CD14-positive monocyte (primary cell): ENCODE data around the gene MPDZ. TPM values are rescaled to one million over a fixed set of nuclear protein-coding genes. Genes with fewer than 3 reads are reported as not detected.

Experiments
- DNase-seq, 3 donors: peaks; one replicate each; pipeline ENCODE4 v3.0.0-alpha.2; 2011 to 2022
- H2AFZ ChIP-seq: 2 replicates; pipeline ENCODE4 v1.6.0; 2012; ENCODE audit warnings: mild to moderate bottlenecking, low read depth, low read length, inconsistent platforms; ENCODE audit not compliant: insufficient read depth, poor library complexity, severe bottlenecking
- H3K27ac ChIP-seq, 2 donors: 1 replicate in 1 of 2; 2 replicates in 1 of 2; pipeline ENCODE4 v1.5.1; 2012 to 2013; ENCODE audit warnings: low read length in 2 of 2, control low read depth in 1 of 2, inconsistent platforms in 1 of 2, low read depth in 1 of 2, mild to moderate bottlenecking in 1 of 2
- H3K27me3 ChIP-seq, 2 donors: one replicate each; pipeline versions ENCODE4 v1.6.0 to v1.6.1; 2011 to 2013; ENCODE audit warnings: low read length in 2 of 2; ENCODE audit not compliant: control insufficient read depth in 2 of 2, insufficient read depth in 2 of 2
- H3K36me3 ChIP-seq, 2 donors: replicated peaks in 1 of 2; 1 replicate in 1 of 2; 2 replicates in 1 of 2; pipeline versions ENCODE4 v1.5.1 to v1.6.1; 2012 to 2013; ENCODE audit warnings: low read length in 2 of 2, control low read depth in 1 of 2, inconsistent platforms in 1 of 2, mild to moderate bottlenecking in 1 of 2; ENCODE audit not compliant: insufficient read depth in 2 of 2, control insufficient read depth in 1 of 2
- H3K4me1 ChIP-seq, 2 donors: 1 replicate in 1 of 2; 2 replicates in 1 of 2; pipeline versions ENCODE4 v1.5.1 to v1.6.1; 2012 to 2013; ENCODE audit warnings: low read length in 2 of 2, control low read depth in 1 of 2, inconsistent platforms in 1 of 2, mild to moderate bottlenecking in 1 of 2, moderate library complexity in 1 of 2; ENCODE audit not compliant: insufficient read depth in 2 of 2, control insufficient read depth in 1 of 2
- H3K4me2 ChIP-seq: replicated peaks from 2 replicates; pipeline ENCODE3; 2012; ENCODE audit warnings: low read length, moderate library complexity, mild to moderate bottlenecking; ENCODE audit not compliant: poor library complexity, severe bottlenecking; ENCODE audit errors: extremely low read depth
- H3K4me3 ChIP-seq, 3 experiments: fragments of 200-600 bp in 1 of 3; sonication (generic) in 1 of 3; replicated peaks in 1 of 3; 1 replicate in 2 of 3; 2 replicates in 1 of 3; pipeline ENCODE4 v1.5.1; 2011 to 2013; ENCODE audit warnings: low read length in 3 of 3, mild to moderate bottlenecking in 3 of 3, control low read depth in 2 of 3, low read depth in 2 of 3, inconsistent platforms in 1 of 3, moderate library complexity in 1 of 3
- H3K79me2 ChIP-seq: 2 replicates; pipeline ENCODE4 v1.6.0; 2012; ENCODE audit warnings: mild to moderate bottlenecking, control low read depth, inconsistent platforms, low read length, moderate library complexity; ENCODE audit not compliant: insufficient read depth
- H3K9ac ChIP-seq: 2 replicates; pipeline ENCODE4 v1.6.0; 2017; ENCODE audit warnings: low read length, mild to moderate bottlenecking; ENCODE audit not compliant: insufficient read depth, poor library complexity, severe bottlenecking
- H3K9me3 ChIP-seq, 2 donors: replicated peaks in 1 of 2; 1 replicate in 1 of 2; 2 replicates in 1 of 2; pipeline versions ENCODE4 v1.5.1 to v1.6.1; 2012 to 2013; ENCODE audit warnings: low read length in 2 of 2, control low read depth in 1 of 2; ENCODE audit not compliant: control insufficient read depth in 1 of 2, insufficient read depth in 1 of 2
- H4K20me1 ChIP-seq: 2 replicates; pipeline ENCODE4 v1.6.0; 2012; ENCODE audit warnings: mild to moderate bottlenecking, low read length, control low read depth, moderate library complexity; ENCODE audit not compliant: insufficient read depth
- H3K27ac Mint-ChIP-seq, 7 donors: one replicate each; pipeline ENCODE4 v1.8.0; 2020; ENCODE audit warnings: mild to moderate bottlenecking in 7 of 7, mixed read lengths in 7 of 7, moderate library complexity in 6 of 7, inconsistent platforms in 2 of 7
- H3K27me3 Mint-ChIP-seq, 3 donors: one replicate each; pipeline ENCODE4 v1.8.0; 2021 to 2022; ENCODE audit warnings: low read depth in 3 of 3, mild to moderate bottlenecking in 3 of 3, mixed read lengths in 3 of 3, moderate library complexity in 3 of 3, inconsistent platforms in 1 of 3
- H3K36me3 Mint-ChIP-seq, 2 donors: one replicate each; pipeline ENCODE4 v1.8.0; 2020; ENCODE audit warnings: mixed read lengths in 2 of 2, inconsistent platforms in 1 of 2, mild to moderate bottlenecking in 1 of 2
- H3K4me1 Mint-ChIP-seq: one replicate; pipeline ENCODE4 v1.8.0; 2020; ENCODE audit warnings: mild to moderate bottlenecking, mixed read lengths
- H3K4me3 Mint-ChIP-seq, 2 donors: one replicate each; pipeline ENCODE4 v1.8.0; 2020; ENCODE audit warnings: mild to moderate bottlenecking in 2 of 2, mixed read lengths in 2 of 2, moderate library complexity in 1 of 2
- H3K9me3 Mint-ChIP-seq, 7 donors: one replicate each; pipeline ENCODE4 v1.8.0; 2020 to 2022; ENCODE audit warnings: mixed read lengths in 7 of 7, mild to moderate bottlenecking in 6 of 7, moderate library complexity in 6 of 7, inconsistent platforms in 2 of 7
- CTCF ChIP-seq: fragments of 200-600 bp; IDR thresholded peaks from one replicate; pipeline ENCODE4 v1.8.0; 2022; ENCODE audit warnings: antibody characterized with exemption, mild to moderate bottlenecking
- WGBS: methylation state at CpG from one replicate; pipeline ENCODE4 v1.1.5; 2013; ENCODE audit warnings: missing lambda C conversion rate; ENCODE audit not compliant: insufficient coverage; 5-methylcytosine and 5-hydroxymethylcytosine counted together
- intact Hi-C, 2 donors: fragments of 100-400 bp; cut with micrococcal nuclease; formaldehyde crosslinking; loops; one replicate each; pipeline versions ENCODE4 v1.15.0 to v1.15.1; 2023
- polyA plus RNA-seq, 3 donors: library from polyadenylated mRNA; depleted of rRNA in 1 of 3; unstranded in 2 of 3; stranded (reverse) in 1 of 3; fragments of 300-500 nt in 2 of 3; fragments of >200 nt in 1 of 3; fragmentation: Illumina TruSeq in 2 of 3; gene quantifications; 1 replicate in 2 of 3; 2 replicates in 1 of 3; pipeline ENCODE4 v1.2.3, GENCODE V29; 2012 to 2021

MPDZ gene
- polyA plus RNA-seq, 3 donors: not detected

GRCh38 chr9:13071921-13072320 lies 207.6 kb downstream of the MPDZ start:
- no peaks in the 10 kb centered on the region for H3K27me3 ChIP-seq

GRCh38 chr9:13070612-13071595 lies 208.6 kb downstream of the MPDZ start:
- no peaks in the 10 kb centered on the region for H3K36me3 Mint-ChIP-seq
- no peak overlapping the region for H3K4me2 ChIP-seq
- H3K27ac ChIP-seq: no peak overlapping the region
- no peak overlapping the region for H3K4me3 Mint-ChIP-seq
- no peaks in the 10 kb centered on the region for H3K27me3 Mint-ChIP-seq
- H3K9ac ChIP-seq: no peak overlapping the region
- DNase-seq: no peak
- no peaks in the 10 kb centered on the region for H3K4me1 Mint-ChIP-seq
- H2AFZ ChIP-seq: no peak overlapping the region
- no peak for TF ChIP-seq CTCF
- no peaks in the 10 kb centered on the region for H3K4me1 ChIP-seq
- WGBS: 78% methylated on average over 4 of the region's 12 CpGs
- no peak overlapping the region for H3K27ac Mint-ChIP-seq
- no peaks in the 10 kb centered on the region for H3K36me3 ChIP-seq
- no peaks in the 10 kb centered on the region for H3K27me3 ChIP-seq
- intact Hi-C loops: no loop called here
- H3K9me3 ChIP-seq: peaks cover 0 to 3% of the 10 kb centered on the region in 2 donors
- no peaks in the 10 kb centered on the region for H3K79me2 ChIP-seq
- H4K20me1 ChIP-seq: no peaks in the 10 kb centered on the region
- H3K9me3 Mint-ChIP-seq: peaks cover 0 to 17% (median 6%) of the 10 kb centered on the region in 7 donors
- no peak overlapping the region for H3K4me3 ChIP-seq

More at GRCh38 chr9:13071921-13072320, 207.6 kb downstream of the MPDZ start:
- H3K9me3 Mint-ChIP-seq: peaks cover 0 to 17% (median 6%) of the 10 kb centered on the region in 7 donors
- DNase-seq: no peak
- H3K4me3 ChIP-seq: no peak overlapping the region
- H3K79me2 ChIP-seq: no peaks in the 10 kb centered on the region
- H3K27me3 Mint-ChIP-seq: no peaks in the 10 kb centered on the region
- H3K9me3 ChIP-seq: peaks cover 0 to 3% of the 10 kb centered on the region in 2 donors
- H3K9ac ChIP-seq: no peak overlapping the region
- H3K4me3 Mint-ChIP-seq: no peak overlapping the region
- H3K27ac Mint-ChIP-seq: no peak overlapping the region
- H3K27ac ChIP-seq: no peak overlapping the region
- no peak overlapping the region for H3K4me2 ChIP-seq
- H2AFZ ChIP-seq: no peak overlapping the region
- no peaks in the 10 kb centered on the region for H4K20me1 ChIP-seq
- no peaks in the 10 kb centered on the region for H3K36me3 Mint-ChIP-seq
- intact Hi-C loops: no loop called here
- H3K4me1 ChIP-seq: no peaks in the 10 kb centered on the region
- H3K4me1 Mint-ChIP-seq: no peaks in the 10 kb centered on the region
- H3K36me3 ChIP-seq: no peaks in the 10 kb centered on the region
- no peak for TF ChIP-seq CTCF
